Tibial nerve (tissue), 4 donors: ENCODE measurements around the gene ADGRF5. TPM values are rescaled to one million over a fixed set of nuclear protein-coding genes. Genes with fewer than 3 reads are reported as not detected.

Experiments used
- DNase-seq, 2 donors: peaks; one replicate each; pipeline ENCODE4 v3.0.0-alpha.2; 2019; ENCODE audit warnings: low spot score in 2 of 2
- H3K27ac ChIP-seq, 4 donors: fragments of 200-600 bp; sonication (generic) in 3 of 4; one replicate each; pipeline ENCODE4 v1.5.1; 2017 to 2019; ENCODE audit warnings: mild to moderate bottlenecking in 1 of 4
- H3K27me3 ChIP-seq, 2 donors: fragments of 200-600 bp; sonication (generic) in 1 of 2; one replicate each; pipeline versions ENCODE4 v1.5.1 to v1.6.0; 2017 to 2019
- H3K36me3 ChIP-seq, 3 donors: fragments of 200-600 bp; sonication (generic); one replicate each; pipeline ENCODE4 v1.5.1; 2018 to 2019
- H3K4me1 ChIP-seq, 4 donors: fragments of 200-600 bp; sonication (generic) in 3 of 4; one replicate each; pipeline ENCODE4 v1.5.1; 2017 to 2019
- H3K4me3 ChIP-seq, 4 donors: fragments of 200-600 bp; sonication (generic) in 3 of 4; one replicate each; pipeline ENCODE4 v1.5.1; 2017 to 2019; ENCODE audit warnings: mild to moderate bottlenecking in 1 of 4, moderate library complexity in 1 of 4
- H3K9me3 ChIP-seq, 4 donors: fragments of 200-600 bp; sonication (generic) in 3 of 4; one replicate each; pipeline ENCODE4 v1.5.1; 2017 to 2019
- EP300 ChIP-seq, 2 donors: sonication (generic); formaldehyde crosslinking; IDR thresholded peaks; one replicate each; pipeline ENCODE4 v1.6.1; 2017; ENCODE audit warnings: antibody characterized with exemption in 2 of 2, mild to moderate bottlenecking in 1 of 2
- POLR2A ChIP-seq, 2 donors: fragments of 450-650 bp; IDR thresholded peaks; one replicate each; pipeline ENCODE4 v1.6.1; 2017; ENCODE audit warnings: antibody characterized with exemption in 2 of 2, mild to moderate bottlenecking in 2 of 2, moderate library complexity in 2 of 2
- WGBS, 2 donors: methylation state at CpG; one replicate each; pipeline ENCODE4 v1.1.5; 2018; 5-methylcytosine and 5-hydroxymethylcytosine counted together
- total RNA-seq, 4 donors: library from RNA; depleted of rRNA; stranded (reverse); fragments of >200 nt; gene quantifications; one replicate each; pipeline ENCODE4 v1.1.0, GENCODE V29; 2016
- TF ChIP-seq, protein P1 (sequence below), 5 experiments: fragments of 200-600 bp in 3 of 5; fragments of 450-650 bp in 2 of 5; sonication (generic) in 3 of 5; IDR thresholded peaks; one replicate each; pipeline ENCODE4 v1.5.1; 2016 to 2019; ENCODE audit warnings: antibody characterized with exemption in 5 of 5, mild to moderate bottlenecking in 3 of 5, moderate library complexity in 2 of 5

Gene ADGRF5
- total RNA-seq, 4 donors from 2014 or later: 17.4 to 32.4 (median 19.4) TPM

DNA sequence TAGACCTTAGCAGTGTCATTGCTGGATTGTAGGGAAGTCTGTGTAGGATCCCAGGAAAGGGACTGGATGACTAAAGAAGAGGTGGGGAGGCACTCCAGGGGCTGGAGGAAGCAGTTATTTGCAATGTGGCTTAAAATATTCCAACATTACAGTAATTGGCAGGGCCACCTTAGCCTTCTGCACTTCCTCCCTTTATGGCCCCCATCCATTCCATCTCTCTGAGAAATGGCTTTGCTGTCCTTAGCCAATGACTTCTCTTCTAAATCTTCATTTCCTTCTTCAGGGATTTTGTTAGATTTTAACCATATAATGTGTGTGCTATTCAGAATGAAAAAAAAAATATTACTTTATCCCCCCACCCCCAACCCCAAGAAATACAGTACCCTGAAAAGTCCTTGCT, 6.4 kb downstream of the ADGRF5 start:
- DNase-seq: no peak
- Histone ChIP-seq H3K27ac (no peak overlapping the region), H3K27me3 (no peaks in the 10 kb centered on the region), H3K9me3 (no peaks in the 10 kb centered on the region), H3K36me3 (no peaks in the 10 kb centered on the region), H3K4me3 (no peak overlapping the region), H3K4me1 (no peaks in the 10 kb centered on the region)
- TF ChIP-seq POLR2A (IDR thresholded peaks at IDR 0.05) (no peak), EP300 (IDR thresholded peaks at IDR 0.05) (no peak)
- TF ChIP-seq, protein P1, sequence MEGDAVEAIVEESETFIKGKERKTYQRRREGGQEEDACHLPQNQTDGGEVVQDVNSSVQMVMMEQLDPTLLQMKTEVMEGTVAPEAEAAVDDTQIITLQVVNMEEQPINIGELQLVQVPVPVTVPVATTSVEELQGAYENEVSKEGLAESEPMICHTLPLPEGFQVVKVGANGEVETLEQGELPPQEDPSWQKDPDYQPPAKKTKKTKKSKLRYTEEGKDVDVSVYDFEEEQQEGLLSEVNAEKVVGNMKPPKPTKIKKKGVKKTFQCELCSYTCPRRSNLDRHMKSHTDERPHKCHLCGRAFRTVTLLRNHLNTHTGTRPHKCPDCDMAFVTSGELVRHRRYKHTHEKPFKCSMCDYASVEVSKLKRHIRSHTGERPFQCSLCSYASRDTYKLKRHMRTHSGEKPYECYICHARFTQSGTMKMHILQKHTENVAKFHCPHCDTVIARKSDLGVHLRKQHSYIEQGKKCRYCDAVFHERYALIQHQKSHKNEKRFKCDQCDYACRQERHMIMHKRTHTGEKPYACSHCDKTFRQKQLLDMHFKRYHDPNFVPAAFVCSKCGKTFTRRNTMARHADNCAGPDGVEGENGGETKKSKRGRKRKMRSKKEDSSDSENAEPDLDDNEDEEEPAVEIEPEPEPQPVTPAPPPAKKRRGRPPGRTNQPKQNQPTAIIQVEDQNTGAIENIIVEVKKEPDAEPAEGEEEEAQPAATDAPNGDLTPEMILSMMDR (IDR thresholded peaks at IDR 0.05): no peak

DNA sequence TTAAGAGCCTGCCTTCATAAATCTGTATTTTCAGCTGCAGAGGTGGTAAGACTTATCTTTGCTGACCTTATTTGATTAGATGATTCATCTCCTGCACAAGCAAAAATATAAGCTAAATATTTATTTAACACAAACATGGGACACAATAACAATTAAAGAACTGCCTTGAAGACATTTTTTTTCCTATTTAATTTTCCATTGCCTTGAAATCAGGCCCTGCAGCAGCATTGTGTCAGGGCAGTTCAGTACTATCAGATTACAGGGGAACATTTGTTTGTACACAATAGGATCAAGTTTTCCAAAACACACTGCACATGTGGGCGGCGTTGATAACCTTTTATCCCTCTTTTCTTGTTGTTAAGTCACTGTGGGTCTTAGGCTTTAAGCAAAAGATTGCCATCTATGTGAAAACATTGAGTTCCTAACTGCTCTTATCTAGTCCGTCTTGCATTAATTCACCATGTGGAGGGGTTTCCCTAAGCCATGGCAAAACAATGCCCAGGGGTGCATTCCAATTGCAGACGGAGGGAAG, 7.4 kb downstream of the ADGRF5 start:
- TF ChIP-seq EP300 (IDR thresholded peaks at IDR 0.05) (no peak), POLR2A (IDR thresholded peaks at IDR 0.05) (no peak)
- TF ChIP-seq, protein P1 (IDR thresholded peaks at IDR 0.05): no peak
- H3K27ac ChIP-seq: no peak overlapping the region
- H3K36me3 ChIP-seq: no peaks in the 10 kb centered on the region
- H3K4me3 ChIP-seq: no peak overlapping the region
- no peaks in the 10 kb centered on the region for H3K9me3 ChIP-seq
- 64 to 68% methylated on average over 4 of the region's 4 CpGs for WGBS, 2 donors
- no peaks in the 10 kb centered on the region for H3K4me1 ChIP-seq
- no peaks in the 10 kb centered on the region for H3K27me3 ChIP-seq
- DNase-seq: no peak

DNA sequence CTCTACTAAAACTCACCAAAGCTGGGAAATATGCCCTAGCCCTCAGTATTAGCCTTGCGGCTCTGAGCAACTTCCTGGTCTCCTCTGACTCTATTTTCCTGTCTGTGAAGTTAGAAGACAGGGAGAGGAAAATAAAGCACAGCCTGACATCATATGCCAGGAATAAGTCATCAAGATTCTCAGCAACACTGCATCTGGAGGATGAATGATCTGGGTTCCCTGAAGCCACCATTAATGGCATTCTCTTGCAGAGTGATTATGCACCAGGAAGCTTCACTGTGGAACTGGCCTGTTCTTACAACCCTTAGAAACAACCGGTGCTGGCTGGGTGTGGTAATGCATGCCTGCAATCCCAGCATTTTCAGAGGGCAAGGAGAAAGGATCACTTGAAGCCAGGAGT, 12.4 kb downstream of the ADGRF5 start:
- no peak overlapping the region for H3K27ac ChIP-seq
- H3K4me1 ChIP-seq: no peaks in the 10 kb centered on the region
- 49 to 54% methylated on average over 2 of the region's 2 CpGs for WGBS, 2 donors
- H3K27me3 ChIP-seq: no peaks in the 10 kb centered on the region
- H3K9me3 ChIP-seq: no peaks in the 10 kb centered on the region
- TF ChIP-seq, protein P1 (IDR thresholded peaks at IDR 0.05): no peak
- peak in 1 of 2 donors; percentile 27 for TF ChIP-seq EP300 (IDR thresholded peaks at IDR 0.05)
- no peak for DNase-seq
- H3K4me3 ChIP-seq: no peak overlapping the region
- no peaks in the 10 kb centered on the region for H3K36me3 ChIP-seq

DNA sequence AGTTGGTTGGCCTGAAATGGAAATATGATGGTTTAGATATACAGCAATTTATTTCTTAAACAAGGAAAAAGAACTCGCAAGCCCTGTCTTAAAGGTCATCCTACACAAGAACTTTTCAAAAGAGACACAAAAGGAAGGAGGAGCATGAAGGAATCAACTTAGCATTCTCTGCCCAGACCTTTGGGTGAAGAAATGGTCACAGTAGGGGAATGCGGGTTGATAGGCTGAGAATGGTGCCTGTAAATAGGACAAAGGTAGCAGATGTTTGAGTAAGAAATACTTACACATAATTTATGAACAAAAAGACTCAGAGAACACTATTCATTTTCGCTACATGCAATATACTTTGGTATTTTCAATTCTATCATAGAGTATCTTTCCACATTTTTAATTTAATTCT, 15.0 kb downstream of the ADGRF5 start:
- Histone ChIP-seq H3K36me3 (no peaks in the 10 kb centered on the region), H3K9me3 (no peaks in the 10 kb centered on the region), H3K4me3 (no peak overlapping the region), H3K27me3 (no peaks in the 10 kb centered on the region), H3K4me1 (no peaks in the 10 kb centered on the region), H3K27ac (no peak overlapping the region)
- TF ChIP-seq, protein P1 (IDR thresholded peaks at IDR 0.05): no peak
- TF ChIP-seq EP300 (IDR thresholded peaks at IDR 0.05): no peak
- no peak for TF ChIP-seq POLR2A (IDR thresholded peaks at IDR 0.05)
- 83 to 87% methylated on average over 3 of the region's 3 CpGs for WGBS, 2 donors
- DNase-seq: no peak

DNA sequence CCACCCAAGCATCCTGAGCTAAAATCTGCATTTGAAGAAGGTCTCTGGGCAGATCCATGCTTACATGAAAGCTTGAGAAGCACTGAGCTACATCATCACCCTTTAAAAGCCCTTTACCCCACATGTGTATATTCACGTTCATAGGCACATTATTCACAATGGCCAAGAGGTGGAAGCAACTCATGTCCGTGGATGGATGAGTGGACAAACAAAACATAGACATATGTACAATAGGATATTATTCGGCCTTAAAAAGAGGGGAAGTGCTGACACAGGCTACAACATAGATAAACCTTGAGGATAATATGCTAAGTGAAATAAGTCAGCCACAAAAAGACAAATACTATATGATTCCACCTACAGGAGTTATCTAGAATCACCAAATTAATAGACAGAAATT, 17.6 kb downstream of the ADGRF5 start:
- no peak for DNase-seq
- no peak overlapping the region for H3K27ac ChIP-seq
- no peaks in the 10 kb centered on the region for H3K9me3 ChIP-seq
- no peaks in the 10 kb centered on the region for H3K36me3 ChIP-seq
- no peaks in the 10 kb centered on the region for H3K4me1 ChIP-seq
- TF ChIP-seq EP300 (IDR thresholded peaks at IDR 0.05): no peak
- TF ChIP-seq, protein P1 (IDR thresholded peaks at IDR 0.05): no peak
- TF ChIP-seq POLR2A (IDR thresholded peaks at IDR 0.05): no peak
- 79 to 84% methylated on average over 3 of the region's 3 CpGs for WGBS, 2 donors
- H3K4me3 ChIP-seq: no peak overlapping the region
- no peaks in the 10 kb centered on the region for H3K27me3 ChIP-seq
